K562 (cell line): ENCODE measurements around the gene DDAH1. TPM values are rescaled to one million over a fixed set of nuclear protein-coding genes. Genes with fewer than 3 reads are reported as not detected.

Experiments used
- ATAC-seq: fragments of 200-7000 bp; cut with Tn5 transposase; 3 replicates; pipeline ENCODE4 v1.9.1; 2020; ENCODE audit warnings: moderate library complexity
- BruUV-seq: library from RNA; stranded (reverse); fragments of 400-500 nt; replicated peaks from 2 replicates; lab custom pipeline; 2021; lab: Mats Ljungman, UMichigan
- CTCF ChIA-PET: fragments of 300-600 bp; formaldehyde crosslinking; extraction: SDS; loops from one replicate; lab custom pipeline; 2021; ENCODE audit warnings: low intra/inter-chr PET ratio; lab: Yijun Ruan, JAX
- POLR2A ChIA-PET: fragments of 300-600, 350-650 bp; sonication (Branson Sonifier 250); formaldehyde crosslinking; extraction: SDS; loops from one replicate; lab custom pipeline; 2021; ENCODE audit warnings: antibody characterized with exemption, inconsistent platforms; lab: Yijun Ruan, JAX
- DNase-seq, 4 experiments: peaks; one replicate each; pipeline versions ENCODE4 v3.0.0 to v3.0.0-alpha.2; 2011 to 2018; ENCODE audit warnings: low spot score in 3 of 4, mixed read lengths in 3 of 4; ENCODE audit errors: extremely low read depth in 1 of 4
- FAIRE-seq: peaks from 2 replicates; lab custom pipeline; 2011; peaks lifted over from hg19 to GRCh38; lab: Jason Lieb, UNC
- H2AFZ ChIP-seq: 2 replicates; pipeline ENCODE4 v1.6.0; 2011; ENCODE audit warnings: low read depth, low read length, control low read depth, inconsistent platforms
- H3K27ac ChIP-seq: fragments of 200-600 bp; 3 replicates; pipeline ENCODE4 v1.8.0; 2011; ENCODE audit warnings: low read depth, mild to moderate bottlenecking, control low read depth, inconsistent platforms, low read length, moderate library complexity, mixed read lengths; ENCODE audit errors: extremely low read depth
- H3K27me3 ChIP-seq, 2 experiments: fragments of 300-600 bp in 1 of 2; 2 replicates in 1 of 2; 3 replicates in 1 of 2; pipeline versions ENCODE4 v1.6.0 to v1.8.0; 2011; ENCODE audit warnings: inconsistent platforms in 2 of 2, low read length in 2 of 2, mild to moderate bottlenecking in 1 of 2, mixed read lengths in 1 of 2, moderate library complexity in 1 of 2; ENCODE audit not compliant: control insufficient read depth in 2 of 2, insufficient read depth in 2 of 2
- H3K36me3 ChIP-seq: fragments of 300-600 bp; 3 replicates; pipeline ENCODE4 v1.8.0; 2011; ENCODE audit warnings: mild to moderate bottlenecking, low read length, inconsistent platforms; ENCODE audit not compliant: control insufficient read depth, insufficient read depth
- H3K4me1 ChIP-seq, 2 experiments: fragments of 200-600 bp in 1 of 2; replicated peaks in 1 of 2; 2 replicates in 1 of 2; 3 replicates in 1 of 2; pipeline versions ENCODE4 v1.5.1 to v1.8.0; 2011; ENCODE audit warnings: inconsistent platforms in 2 of 2, low read length in 2 of 2, mild to moderate bottlenecking in 1 of 2, mixed read lengths in 1 of 2, moderate library complexity in 1 of 2; ENCODE audit not compliant: control insufficient read depth in 2 of 2, insufficient read depth in 2 of 2
- H3K4me2 ChIP-seq: 2 replicates; pipeline ENCODE4 v1.6.1; 2011; ENCODE audit warnings: low read length, control low read depth, inconsistent platforms, mixed read lengths; ENCODE audit not compliant: insufficient read depth
- H3K4me3 ChIP-seq: fragments of 200-600 bp; sonication (generic), shearing (Covaris generic); 2 replicates; pipeline ENCODE4 v1.5.1; 2016; ENCODE audit warnings: control low read depth, inconsistent platforms
- H3K79me2 ChIP-seq: fragments of 200-600 bp; 3 replicates; pipeline ENCODE4 v1.8.0; 2011; ENCODE audit warnings: low read length, inconsistent platforms; ENCODE audit not compliant: control insufficient read depth, insufficient read depth
- H3K9ac ChIP-seq, 2 experiments: 2 replicates each; pipeline versions ENCODE4 v1.6.0 to v1.6.1; 2011; ENCODE audit warnings: low read depth in 2 of 2, low read length in 2 of 2, control low read depth in 1 of 2, inconsistent platforms in 1 of 2, mild to moderate bottlenecking in 1 of 2, mixed read lengths in 1 of 2; ENCODE audit not compliant: insufficient read depth in 1 of 2
- H3K9me1 ChIP-seq: one replicate; pipeline ENCODE4 v1.6.0; 2011; ENCODE audit warnings: inconsistent platforms, mild to moderate bottlenecking, low read length, moderate library complexity; ENCODE audit not compliant: control insufficient read depth, insufficient read depth
- H3K9me3 ChIP-seq: replicated peaks from 2 replicates; pipeline ENCODE4 v1.5.1; 2011; ENCODE audit warnings: low read depth, low read length, inconsistent platforms; ENCODE audit not compliant: control insufficient read depth, insufficient read depth
- H4K20me1 ChIP-seq: replicated peaks from 2 replicates; pipeline ENCODE4 v1.6.1; 2011; ENCODE audit warnings: low read length, inconsistent platforms, mixed read lengths; ENCODE audit not compliant: control insufficient read depth, insufficient read depth
- DMBX1 ChIP-seq: fragments of 250-450 bp; sonication (Bioruptor Pico); IDR thresholded peaks from 2 replicates; pipeline ENCODE4 v1.8.0; 2022; ENCODE audit warnings: inconsistent platforms, mild to moderate bottlenecking, moderate library complexity, borderline replicate concordance
- EP400 ChIP-seq: fragments of 450-650 bp; IDR thresholded peaks from 2 replicates; pipeline ENCODE4 v1.6.1; 2017; ENCODE audit warnings: antibody characterized with exemption, mild to moderate bottlenecking, moderate library complexity
- FOXJ2 ChIP-seq: fragments of 200-800 bp; sonication (Bioruptor generic); IDR thresholded peaks from 2 replicates; pipeline ENCODE4 v1.6.1; 2016; ENCODE audit warnings: missing genetic modification characterization, missing compliant biosample characterization
- KDM5B ChIP-seq: fragments of 200-600 bp; sonication (generic); IDR thresholded peaks from 2 replicates; pipeline ENCODE4 v1.6.1; 2012; ENCODE audit warnings: low read depth, mild to moderate bottlenecking, moderate library complexity, low read length, control low read depth, inconsistent platforms; ENCODE audit not compliant: insufficient replicate concordance
- NBN ChIP-seq: fragments of 450-650 bp; IDR thresholded peaks from 2 replicates; pipeline ENCODE4 v1.6.1; 2016; ENCODE audit warnings: low read depth, mild to moderate bottlenecking
- SAP30 ChIP-seq: fragments of 200-600 bp; sonication (generic); IDR thresholded peaks from 2 replicates; pipeline ENCODE4 v1.6.1; 2012; ENCODE audit warnings: borderline replicate concordance, low read depth, mild to moderate bottlenecking, moderate library complexity, low read length, control low read depth, inconsistent platforms; ENCODE audit not compliant: insufficient read depth, poor library complexity, severe bottlenecking
- SMAD1 ChIP-seq: fragments of 150-350 bp; IDR thresholded peaks from 2 replicates; pipeline ENCODE4 v1.6.1; 2014; ENCODE audit warnings: low read length, low read depth; ENCODE audit not compliant: partially characterized antibody
- SPI1 ChIP-seq: IDR thresholded peaks from 2 replicates; pipeline ENCODE4 v1.6.1; 2011; ENCODE audit warnings: low read depth, low read length, control low read depth, borderline replicate concordance
- SUPT5H ChIP-seq: fragments of 450-650 bp; IDR thresholded peaks from 2 replicates; pipeline ENCODE4 v1.6.1; 2016
- TCF3 ChIP-seq: sonication (generic); formaldehyde crosslinking; IDR thresholded peaks from 2 replicates; pipeline ENCODE4 v1.4.0; 2020; ENCODE audit warnings: mild to moderate bottlenecking, missing genetic modification reagents
- TRIM25 ChIP-seq: fragments of 450-650 bp; IDR thresholded peaks from 2 replicates; pipeline ENCODE4 v1.7.0; 2016; ENCODE audit warnings: borderline replicate concordance
- ZBTB7A ChIP-seq: IDR thresholded peaks from 2 replicates; pipeline ENCODE4 v1.6.1; 2011; ENCODE audit warnings: low read depth, mild to moderate bottlenecking, low read length, moderate library complexity, borderline replicate concordance; ENCODE audit not compliant: control insufficient read depth
- ZNF217 ChIP-seq: sonication (generic); formaldehyde crosslinking; IDR thresholded peaks from 2 replicates; pipeline ENCODE4 v1.8.0; 2022; ENCODE audit warnings: mild to moderate bottlenecking, missing genetic modification reagents
- ZNF354B ChIP-seq: fragments of 250-450 bp; sonication (Bioruptor Pico); IDR thresholded peaks from 2 replicates; pipeline ENCODE4 v1.4.0; 2020
- ZNF707 ChIP-seq: fragments of 250-450 bp; sonication (Bioruptor Pico); conservative IDR thresholded peaks from 2 replicates; pipeline ENCODE4 v1.8.0; 2022; ENCODE audit warnings: inconsistent platforms, mild to moderate bottlenecking, moderate library complexity
- WGBS: fragments of 100-300 bp; shearing (Covaris generic); methylation state at CpG from one replicate; pipeline ENCODE4 v1.1.6; 2016; ENCODE audit warnings: low coverage, mixed read lengths; ENCODE audit not compliant: insufficient coverage; ENCODE audit errors: missing lambda C conversion rate; 5-methylcytosine and 5-hydroxymethylcytosine counted together
- in situ Hi-C: fragments of 300-500 bp; cut with MboI; formaldehyde crosslinking; loops from 4 replicates; pipeline ENCODE4 v1.15.0; 2018; ENCODE audit warnings: inconsistent platforms, mixed read lengths
- intact Hi-C: fragments of 100-400 bp; cut with micrococcal nuclease; formaldehyde crosslinking; loops from 2 replicates; pipeline ENCODE4 v1.14.2; 2022
- polyA plus RNA-seq, 8 experiments: library from polyadenylated mRNA; depleted of rRNA in 4 of 8; stranded (reverse) in 5 of 8; unstranded in 3 of 8; fragments of >200 nt; fragmentation: Nextera tagmentation in 2 of 8; fragmentation: Illumina TruSeq in 1 of 8; extraction: Ambion mirVana in 2 of 8; extraction: Trizol in 1 of 8; gene quantifications; 2 replicates each; pipeline versions ENCODE4 v1.2.1 to v1.2.3, GENCODE V29; 2011 to 2014; ENCODE audit warnings: inconsistent platforms in 1 of 8, missing spikeins in 1 of 8
- total RNA-seq, 7 experiments: library from RNA; depleted of rRNA in 6 of 7; stranded (reverse); fragments of >200 nt in 6 of 7; fragmentation: Illumina TruSeq in 2 of 7; extraction: Trizol in 2 of 7; gene quantifications; 2 replicates each; pipeline versions ENCODE4 v1.2.1 to v1.2.3, GENCODE V29; 2011 to 2021; ENCODE audit warnings: low replicate concordance in 1 of 7
- TF ChIP-seq, protein P1 (sequence below): IDR thresholded peaks from 2 replicates; pipeline ENCODE4 v1.6.1; 2016; ENCODE audit warnings: missing genetic modification characterization, missing compliant biosample characterization
- TF ChIP-seq, protein P2 (sequence below): fragments of 250-450 bp; sonication (Bioruptor Pico); IDR thresholded peaks from 2 replicates; pipeline ENCODE4 v1.5.0; 2021; ENCODE audit warnings: mild to moderate bottlenecking, borderline replicate concordance

The DDAH1 gene
- total and polyA plus RNA-seq, 9 of the 15 experiments (the other 6 are each of a cell fraction or from before 2014, with no cell fraction given), result 0.04 to 0.24 (median 0.10) TPM

- BruUV-seq, result no TSS peak
- ChIA-PET CTCF (no interaction called here), POLR2A (interaction anchor here (0.9 to 1.5 kb wide), 5 partner anchors 9 to 32 kb away, joined by 3 to 5 read pairs (median 3); partner anchors contain the start of gene C1orf52)
- TF ChIP-seq SAP30, result peak; percentile 70
- TF ChIP-seq FOXJ2, result no peak
- TF ChIP-seq ZBTB7A, result no peak
- TF ChIP-seq SMAD1, result no peak
- TF ChIP-seq TRIM25, result no peak
- no peak for TF ChIP-seq TCF3 (CRISPR knock-in tag)
- peak; percentile 76; the same call in 1 of the 2 replicates for TF ChIP-seq SPI1
- no peak for TF ChIP-seq ZNF217 (CRISPR knock-in tag)
- TF ChIP-seq, protein P1, sequence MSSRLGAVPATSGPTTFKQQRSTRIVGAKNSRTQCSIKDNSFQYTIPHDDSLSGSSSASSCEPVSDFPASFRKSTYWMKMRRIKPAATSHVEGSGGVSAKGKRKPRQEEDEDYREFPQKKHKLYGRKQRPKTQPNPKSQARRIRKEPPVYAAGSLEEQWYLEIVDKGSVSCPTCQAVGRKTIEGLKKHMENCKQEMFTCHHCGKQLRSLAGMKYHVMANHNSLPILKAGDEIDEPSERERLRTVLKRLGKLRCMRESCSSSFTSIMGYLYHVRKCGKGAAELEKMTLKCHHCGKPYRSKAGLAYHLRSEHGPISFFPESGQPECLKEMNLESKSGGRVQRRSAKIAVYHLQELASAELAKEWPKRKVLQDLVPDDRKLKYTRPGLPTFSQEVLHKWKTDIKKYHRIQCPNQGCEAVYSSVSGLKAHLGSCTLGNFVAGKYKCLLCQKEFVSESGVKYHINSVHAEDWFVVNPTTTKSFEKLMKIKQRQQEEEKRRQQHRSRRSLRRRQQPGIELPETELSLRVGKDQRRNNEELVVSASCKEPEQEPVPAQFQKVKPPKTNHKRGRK (tag), result no peak
- TF ChIP-seq ZNF707 (CRISPR knock-in tag), result no peak
- TF ChIP-seq DMBX1 (CRISPR knock-in tag), result no peak
- no peak for TF ChIP-seq KDM5B
- TF ChIP-seq, protein P2, sequence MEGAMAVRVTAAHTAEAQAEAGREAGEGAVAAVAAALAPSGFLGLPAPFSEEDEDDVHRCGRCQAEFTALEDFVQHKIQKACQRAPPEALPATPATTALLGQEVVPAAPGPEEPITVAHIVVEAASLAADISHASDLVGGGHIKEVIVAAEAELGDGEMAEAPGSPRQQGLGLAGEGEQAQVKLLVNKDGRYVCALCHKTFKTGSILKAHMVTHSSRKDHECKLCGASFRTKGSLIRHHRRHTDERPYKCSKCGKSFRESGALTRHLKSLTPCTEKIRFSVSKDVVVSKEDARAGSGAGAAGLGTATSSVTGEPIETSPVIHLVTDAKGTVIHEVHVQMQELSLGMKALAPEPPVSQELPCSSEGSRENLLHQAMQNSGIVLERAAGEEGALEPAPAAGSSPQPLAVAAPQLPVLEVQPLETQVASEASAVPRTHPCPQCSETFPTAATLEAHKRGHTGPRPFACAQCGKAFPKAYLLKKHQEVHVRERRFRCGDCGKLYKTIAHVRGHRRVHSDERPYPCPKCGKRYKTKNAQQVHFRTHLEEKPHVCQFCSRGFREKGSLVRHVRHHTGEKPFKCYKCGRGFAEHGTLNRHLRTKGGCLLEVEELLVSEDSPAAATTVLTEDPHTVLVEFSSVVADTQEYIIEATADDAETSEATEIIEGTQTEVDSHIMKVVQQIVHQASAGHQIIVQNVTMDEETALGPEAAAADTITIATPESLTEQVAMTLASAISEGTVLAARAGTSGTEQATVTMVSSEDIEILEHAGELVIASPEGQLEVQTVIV (CRISPR knock-in tag), result no peak
- TF ChIP-seq EP400, result no peak
- no peak for TF ChIP-seq ZNF354B (CRISPR knock-in tag)
- no peak for TF ChIP-seq NBN
- no peak for TF ChIP-seq SUPT5H
Measured at GRCh38 chr1:85275701-85276214, 189.2 kb downstream of the DDAH1 start.

More at GRCh38 chr1:85275701-85276214, 189.2 kb downstream of the DDAH1 start:
- H3K9ac ChIP-seq, result peak overlapping the region; percentile 88 to 95
- peak; percentile 0; the same call in 1 of the 3 replicates for ATAC-seq
- peaks cover 15 to 16% of the 10 kb centered on the region in 2 experiments; a peak in 3 of 5 replicates for H3K4me1 ChIP-seq
- peak overlapping the region; percentile 87 for H3K27ac ChIP-seq
- H3K27me3 ChIP-seq, result no peaks in the 10 kb centered on the region
- in situ Hi-C loops (no loop called here), intact Hi-C loops (no loop called here)
- DNase-seq, result no peak
- H4K20me1 ChIP-seq, result no peaks in the 10 kb centered on the region
- peak overlapping the region; percentile 79 for H3K4me3 ChIP-seq
- H2AFZ ChIP-seq, result peak overlapping the region; percentile 84
- no peaks in the 10 kb centered on the region for H3K9me1 ChIP-seq
- WGBS, result under 1% methylated on average over 13 of the region's 13 CpGs
- peaks cover 36% of the 10 kb centered on the region for H3K36me3 ChIP-seq
- no peaks in the 10 kb centered on the region for H3K9me3 ChIP-seq
- peaks cover 41% of the 10 kb centered on the region for H3K79me2 ChIP-seq
- no peak for FAIRE-seq
- H3K4me2 ChIP-seq, result peak overlapping the region; percentile 98
